Lower leg skin (tissue), 3 donors: ENCODE data around the gene LILRA6.

Experiments
- POLR2A ChIP-seq, 2 donors: fragments of 450-650 bp; IDR thresholded peaks; one replicate each; pipeline ENCODE4 v1.6.1; 2016 to 2017; ENCODE audit warnings: antibody characterized with exemption in 2 of 2, mild to moderate bottlenecking in 1 of 2, moderate library complexity in 1 of 2
- TF ChIP-seq, protein P1 (sequence below), 3 donors: fragments of 450-650 bp; IDR thresholded peaks; one replicate each; pipeline ENCODE4 v1.5.1; 2016; ENCODE audit warnings: antibody characterized with exemption in 3 of 3, mild to moderate bottlenecking in 3 of 3, moderate library complexity in 2 of 3

DNA sequence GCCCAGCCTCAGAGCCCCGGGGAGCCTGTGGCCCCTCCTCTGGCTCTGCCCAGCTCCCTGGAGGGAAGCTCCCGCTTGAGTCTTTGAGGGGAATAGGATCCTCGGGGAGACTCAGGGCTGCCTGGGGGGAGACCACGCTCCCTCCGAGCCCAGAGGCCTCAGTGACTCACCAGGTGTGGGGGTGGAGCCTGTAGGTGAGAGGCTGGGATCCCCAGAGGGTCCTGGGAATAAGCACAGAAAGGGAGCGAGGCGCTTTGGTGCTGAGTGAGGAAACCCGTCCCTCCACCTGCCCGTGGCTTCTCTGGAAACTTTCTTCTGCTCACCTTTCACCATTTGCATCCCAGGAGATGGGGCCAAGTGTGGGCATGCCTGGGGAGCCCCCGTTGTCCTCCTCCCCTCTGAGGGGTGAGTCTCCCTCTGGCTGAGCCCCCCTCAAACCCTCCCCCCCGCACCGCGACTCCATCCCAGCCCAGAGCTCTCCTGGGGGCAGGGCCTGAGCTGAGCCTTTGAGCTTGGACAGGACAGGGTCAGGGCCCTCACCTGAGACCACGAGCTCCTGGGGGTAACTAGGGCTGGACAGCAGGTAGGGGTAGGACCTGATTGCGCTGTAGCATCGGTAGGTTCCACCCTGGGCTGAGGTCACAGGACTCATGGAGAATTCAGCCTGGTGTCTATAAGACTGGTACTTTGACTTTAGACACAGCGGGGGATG is 11.8 kb upstream of the LILRA6 start:
- TF ChIP-seq, protein P1, sequence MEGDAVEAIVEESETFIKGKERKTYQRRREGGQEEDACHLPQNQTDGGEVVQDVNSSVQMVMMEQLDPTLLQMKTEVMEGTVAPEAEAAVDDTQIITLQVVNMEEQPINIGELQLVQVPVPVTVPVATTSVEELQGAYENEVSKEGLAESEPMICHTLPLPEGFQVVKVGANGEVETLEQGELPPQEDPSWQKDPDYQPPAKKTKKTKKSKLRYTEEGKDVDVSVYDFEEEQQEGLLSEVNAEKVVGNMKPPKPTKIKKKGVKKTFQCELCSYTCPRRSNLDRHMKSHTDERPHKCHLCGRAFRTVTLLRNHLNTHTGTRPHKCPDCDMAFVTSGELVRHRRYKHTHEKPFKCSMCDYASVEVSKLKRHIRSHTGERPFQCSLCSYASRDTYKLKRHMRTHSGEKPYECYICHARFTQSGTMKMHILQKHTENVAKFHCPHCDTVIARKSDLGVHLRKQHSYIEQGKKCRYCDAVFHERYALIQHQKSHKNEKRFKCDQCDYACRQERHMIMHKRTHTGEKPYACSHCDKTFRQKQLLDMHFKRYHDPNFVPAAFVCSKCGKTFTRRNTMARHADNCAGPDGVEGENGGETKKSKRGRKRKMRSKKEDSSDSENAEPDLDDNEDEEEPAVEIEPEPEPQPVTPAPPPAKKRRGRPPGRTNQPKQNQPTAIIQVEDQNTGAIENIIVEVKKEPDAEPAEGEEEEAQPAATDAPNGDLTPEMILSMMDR (IDR thresholded peaks at IDR 0.05): no peak
- TF ChIP-seq POLR2A (IDR thresholded peaks at IDR 0.05): no peak
